H9 (cell line): Measurements from ENCODE around the gene CACNA1A. TPM values are rescaled to one million over a fixed set of nuclear protein-coding genes. Genes with fewer than 3 reads are reported as not detected.

ENCODE experiments used
- DNase-seq: peaks from one replicate; pipeline ENCODE4 v3.0.0-alpha.2; 2017
- H2AFZ ChIP-seq: one replicate; pipeline ENCODE4 v1.6.1; 2013; ENCODE audit warnings: mild to moderate bottlenecking, low read length, control low read depth, moderate library complexity
- H2AK5ac ChIP-seq: 2 replicates; pipeline ENCODE4 v1.6.1; 2013; ENCODE audit warnings: low read length, control low read depth, mixed read lengths; ENCODE audit not compliant: insufficient read length
- H2BK120ac ChIP-seq: one replicate; pipeline ENCODE4 v1.6.1; 2013; ENCODE audit warnings: low read depth, mild to moderate bottlenecking, low read length, control low read depth, inconsistent platforms; ENCODE audit not compliant: poor library complexity, severe bottlenecking
- H2BK12ac ChIP-seq: 2 replicates; pipeline ENCODE4 v1.6.1; 2013; ENCODE audit warnings: low read length, control low read depth, mixed read lengths, low read depth; ENCODE audit not compliant: insufficient read length
- H2BK15ac ChIP-seq: 2 replicates; pipeline ENCODE4 v1.6.1; 2013; ENCODE audit warnings: low read depth, low read length, control low read depth
- H2BK20ac ChIP-seq: one replicate; pipeline ENCODE4 v1.6.1; 2013; ENCODE audit warnings: low read depth, mild to moderate bottlenecking, low read length, control low read depth, inconsistent platforms; ENCODE audit not compliant: poor library complexity, severe bottlenecking
- H2BK5ac ChIP-seq: 2 replicates; pipeline ENCODE4 v1.6.1; 2013; ENCODE audit warnings: low read length, control low read depth, mixed read lengths; ENCODE audit not compliant: insufficient read length
- H3K14ac ChIP-seq: 2 replicates; pipeline ENCODE4 v1.6.1; 2013; ENCODE audit warnings: low read length, control low read depth; ENCODE audit not compliant: insufficient read depth
- H3K18ac ChIP-seq: 2 replicates; pipeline ENCODE4 v1.6.1; 2013; ENCODE audit warnings: low read depth, mild to moderate bottlenecking, mixed read lengths, low read length, control low read depth; ENCODE audit not compliant: insufficient read length
- H3K23ac ChIP-seq: 2 replicates; pipeline ENCODE4 v1.6.1; 2013; ENCODE audit warnings: low read length, control low read depth, mixed read lengths, low read depth; ENCODE audit not compliant: insufficient read length
- H3K23me2 ChIP-seq: 2 replicates; pipeline ENCODE4 v1.6.1; 2013; ENCODE audit warnings: low read depth, mild to moderate bottlenecking, mixed read lengths, low read length, control low read depth; ENCODE audit not compliant: insufficient read length, poor library complexity, severe bottlenecking
- H3K27ac ChIP-seq: 2 replicates; pipeline ENCODE4 v1.5.1; 2013; ENCODE audit warnings: low read length, control low read depth, mixed read lengths, low read depth; ENCODE audit not compliant: insufficient read length
- H3K27me3 ChIP-seq: 2 replicates; pipeline ENCODE4 v1.6.1; 2013; ENCODE audit warnings: low read length, control low read depth, inconsistent platforms; ENCODE audit not compliant: insufficient read depth
- H3K4ac ChIP-seq: 2 replicates; pipeline ENCODE4 v1.6.1; 2013; ENCODE audit warnings: low read depth, mild to moderate bottlenecking, control low read depth, inconsistent platforms, low read length, moderate library complexity
- H3K4me1 ChIP-seq: 2 replicates; pipeline ENCODE4 v1.6.1; 2013; ENCODE audit warnings: low read length, control low read depth, inconsistent platforms; ENCODE audit not compliant: insufficient read depth
- H3K4me2 ChIP-seq: 2 replicates; pipeline ENCODE4 v1.6.1; 2013; ENCODE audit warnings: low read length, control low read depth, mixed read lengths; ENCODE audit not compliant: insufficient read length, insufficient read depth
- H3K56ac ChIP-seq: 2 replicates; pipeline ENCODE4 v1.6.1; 2013; ENCODE audit warnings: low read depth, mild to moderate bottlenecking, mixed read lengths, low read length, control low read depth; ENCODE audit not compliant: insufficient read length
- H3K79me1 ChIP-seq: 2 replicates; pipeline ENCODE4 v1.6.1; 2013; ENCODE audit warnings: low read depth, mild to moderate bottlenecking, moderate library complexity, low read length, control low read depth, inconsistent platforms; ENCODE audit not compliant: insufficient read depth, poor library complexity, severe bottlenecking
- H3K79me2 ChIP-seq: 2 replicates; pipeline ENCODE4 v1.6.1; 2013; ENCODE audit warnings: low read length, control low read depth, inconsistent platforms; ENCODE audit not compliant: insufficient read depth
- H3K9ac ChIP-seq: 2 replicates; pipeline ENCODE4 v1.6.1; 2013; ENCODE audit warnings: low read length, control low read depth, mixed read lengths; ENCODE audit not compliant: insufficient read length; ENCODE audit errors: extremely low read depth
- H3K9me3 ChIP-seq: one replicate; pipeline ENCODE4 v1.6.1; 2013; ENCODE audit warnings: low read depth, low read length, inconsistent platforms; ENCODE audit not compliant: control insufficient read depth
- H3T11ph ChIP-seq: one replicate; pipeline ENCODE4 v1.6.1; 2013; ENCODE audit warnings: mild to moderate bottlenecking, low read length, control low read depth, inconsistent platforms
- H4K20me1 ChIP-seq: one replicate; pipeline ENCODE4 v1.6.1; 2013; ENCODE audit not compliant: control insufficient read depth, insufficient read length, insufficient read depth
- H4K5ac ChIP-seq: 2 replicates; pipeline ENCODE4 v1.6.1; 2013; ENCODE audit warnings: low read depth, mild to moderate bottlenecking, mixed read lengths, low read length, control low read depth; ENCODE audit not compliant: insufficient read length
- H4K8ac ChIP-seq: replicated peaks from 2 replicates; pipeline ENCODE4 v1.6.1; 2013; ENCODE audit warnings: low read length, control low read depth, mixed read lengths, low read depth; ENCODE audit not compliant: insufficient read length
- H4K91ac ChIP-seq: 2 replicates; pipeline ENCODE4 v1.6.1; 2013; ENCODE audit warnings: low read depth, mild to moderate bottlenecking, moderate library complexity, mixed read lengths, low read length, control low read depth; ENCODE audit not compliant: insufficient read length
- H3K27ac Mint-ChIP-seq, 3 experiments: 2 replicates in 2 of 3; 3 replicates in 1 of 3; pipeline ENCODE4 v1.8.0; 2020 to 2021; ENCODE audit warnings: mixed read lengths in 3 of 3, mild to moderate bottlenecking in 1 of 3, moderate library complexity in 1 of 3
- H3K27me3 Mint-ChIP-seq: 2 replicates; pipeline ENCODE4 v1.8.0; 2021; ENCODE audit warnings: low read depth, mild to moderate bottlenecking, moderate library complexity, mixed read lengths
- H3K36me3 Mint-ChIP-seq, 3 experiments: 2 replicates in 2 of 3; 3 replicates in 1 of 3; pipeline ENCODE4 v1.8.0; 2020 to 2021; ENCODE audit warnings: low read depth in 3 of 3, mixed read lengths in 3 of 3; ENCODE audit not compliant: insufficient read depth in 1 of 3
- H3K4me1 Mint-ChIP-seq, 2 experiments: 2 replicates each; pipeline ENCODE4 v1.8.0; 2020; ENCODE audit warnings: mixed read lengths in 2 of 2
- H3K4me3 Mint-ChIP-seq, 2 experiments: 2 replicates in 1 of 2; 3 replicates in 1 of 2; pipeline ENCODE4 v1.8.0; 2020 to 2021; ENCODE audit warnings: mild to moderate bottlenecking in 2 of 2, mixed read lengths in 2 of 2, moderate library complexity in 1 of 2
- H3K9me3 Mint-ChIP-seq, 2 experiments: 2 replicates in 1 of 2; 3 replicates in 1 of 2; pipeline ENCODE4 v1.8.0; 2020; ENCODE audit warnings: mild to moderate bottlenecking in 2 of 2, mixed read lengths in 2 of 2, moderate library complexity in 1 of 2
- CTCF ChIP-seq: fragments of 200-600 bp; sonication (generic); conservative IDR thresholded peaks from 3 replicates; pipeline ENCODE4 v1.8.0; 2021; ENCODE audit warnings: antibody characterized with exemption, mild to moderate bottlenecking
- total RNA-seq: library from RNA; stranded (reverse); gene quantifications from 2 replicates; pipeline ENCODE4 v1.2.1, GENCODE V29; 2021

CACNA1A gene
- total RNA-seq, 1 experiment from 2014 or later = 8.0 TPM

GRCh38 chr19:13420780-13421179 lies 85.5 kb downstream of the CACNA1A start:
- H3K18ac ChIP-seq = no peak overlapping the region
- no peak overlapping the region for H3K4me3 Mint-ChIP-seq
- H3K36me3 Mint-ChIP-seq = peaks cover 5 to 23% (median 14%) of the 10 kb centered on the region in 3 experiments; a peak in 6 of 7 replicates
- H2BK120ac ChIP-seq = no peak overlapping the region
- H2AK5ac ChIP-seq = no peak overlapping the region
- H3K79me2 ChIP-seq = no peaks in the 10 kb centered on the region
- no peak overlapping the region for H3T11ph ChIP-seq
- peaks cover 31 to 36% of the 10 kb centered on the region in 2 experiments for H3K9me3 Mint-ChIP-seq
- no peaks in the 10 kb centered on the region for H3K4me1 Mint-ChIP-seq
- no peak overlapping the region for H3K14ac ChIP-seq
- H2BK5ac ChIP-seq = no peak overlapping the region
- no peaks in the 10 kb centered on the region for H3K27me3 ChIP-seq
- no peaks in the 10 kb centered on the region for H3K4me1 ChIP-seq
- H2BK15ac ChIP-seq = no peak overlapping the region
- no peak overlapping the region for H4K91ac ChIP-seq
- H3K79me1 ChIP-seq = no peaks in the 10 kb centered on the region
- no peak overlapping the region for H4K8ac ChIP-seq
- H3K27ac ChIP-seq = no peak overlapping the region
- no peak overlapping the region for H3K56ac ChIP-seq
- H3K23ac ChIP-seq = no peak overlapping the region
- no peak overlapping the region for H3K4me2 ChIP-seq
- no peak overlapping the region for H2AFZ ChIP-seq
- no peak overlapping the region for H3K9ac ChIP-seq
- H4K5ac ChIP-seq = no peak overlapping the region
- no peak for TF ChIP-seq CTCF
- no peak for DNase-seq
- no peak overlapping the region for H2BK20ac ChIP-seq
- peaks cover 7% of the 10 kb centered on the region for H3K9me3 ChIP-seq
- H3K27ac Mint-ChIP-seq = no peak overlapping the region
- H3K27me3 Mint-ChIP-seq = peaks cover 7% of the 10 kb centered on the region
- no peaks in the 10 kb centered on the region for H3K23me2 ChIP-seq
- H2BK12ac ChIP-seq = no peak overlapping the region
- H4K20me1 ChIP-seq = no peaks in the 10 kb centered on the region
- no peak overlapping the region for H3K4ac ChIP-seq
